HT-29 (cell line): ENCODE results near the gene NOP9. TPM values are rescaled to one million over a fixed set of nuclear protein-coding genes. Genes with fewer than 3 reads are reported as not detected.
A peak's percentile ranks its signal among the peaks of the same experiment; 100 is the strongest.
"Not testable (repeated sequence)": the region's sequence is repeated elsewhere in the genome, so short reads cannot be mapped to it uniquely, and the experiment has no call there.

Experiments used
- DNase-seq: peaks from one replicate; pipeline ENCODE4 v3.0.0-alpha.2; 2015; ENCODE audit warnings: low spot score
- small RNA-seq: library from RNA; depleted of rRNA; stranded (forward); fragments of <200 nt; gene quantifications from one replicate; pipeline ENCODE3, GENCODE V24; 2014
- total RNA-seq: library from RNA; depleted of rRNA; stranded (reverse); fragments of >200 nt; shearing (Covaris generic); gene quantifications from 2 replicates; pipeline ENCODE4 v1.2.3, GENCODE V29; 2014; rRNA removed

Gene NOP9
- total RNA-seq, 1 experiment from 2014 or later, result 27.7 TPM

GRCh38 chr14:24347134-24347533 is 47.5 kb downstream of the NOP9 start:
- DNase-seq, result no peak

- no peak for DNase-seq
These were observed 48.5 kb downstream of the NOP9 start for GRCh38 chr14:24348186-24348585.

- DNase-seq, result no peak
These were observed 50.1 kb downstream of the NOP9 start for GRCh38 chr14:24349742-24350141.

GRCh38 chr14:24351517-24351916 is 51.9 kb downstream of the NOP9 start:
- DNase-seq, result no peak

- peak; percentile 63 for DNase-seq
These were observed 54.2 kb downstream of the NOP9 start for GRCh38 chr14:24353559-24354481.

GRCh38 chr14:24354482-24354825 is 54.8 kb downstream of the NOP9 start:
- DNase-seq, result not testable (repeated sequence)

- no peak for DNase-seq
These were observed 55.4 kb downstream of the NOP9 start for GRCh38 chr14:24355009-24355408.

GRCh38 chr14:24356208-24356607 is 56.6 kb downstream of the NOP9 start:
- DNase-seq, result no peak

Small RNA genes within 50 kb of the gene (small RNA-seq; reads per million reads assigned to genes)
- not detected for gene RF00026

Other genes starting within 250 kb of the NOP9 start
- 1.1 TPM in 2 replicates for gene CARMIL3, start 247.8 kb upstream of the NOP9 start, total RNA-seq
- gene CPNE6, start 228.3 kb upstream of the NOP9 start, total RNA-seq, result not detected in 2 replicates
- 30.5 and 36.1 TPM in 2 replicates for gene PCK2, start 205.5 kb upstream of the NOP9 start, total RNA-seq
- gene DCAF11, start 185.1 kb upstream of the NOP9 start, total RNA-seq, result 75.8 and 81.2 TPM in 2 replicates
- 4.5 and 6.5 TPM in 2 replicates for gene NRL, start 184.9 kb upstream of the NOP9 start, total RNA-seq
- 0.13 and 0.74 TPM in 2 replicates for gene FITM1, start 169.2 kb upstream of the NOP9 start, total RNA-seq
- 164 and 172 TPM in 2 replicates for gene PSME1, start 163.7 kb upstream of the NOP9 start, total RNA-seq
- 52.4 and 63.9 TPM in 2 replicates for gene EMC9, start 158.3 kb upstream of the NOP9 start, total RNA-seq
- 175 and 210 TPM in 2 replicates for gene PSME2, start 153.2 kb upstream of the NOP9 start, total RNA-seq
- gene RNF31, start 152.4 kb upstream of the NOP9 start, total RNA-seq, result 62.3 and 67.8 TPM in 2 replicates
- gene IRF9, start 138.6 kb upstream of the NOP9 start, total RNA-seq, result 49.6 and 69.8 TPM in 2 replicates
- gene REC8, start 127.8 kb upstream of the NOP9 start, total RNA-seq, result 3.4 and 14.0 TPM in 2 replicates
- gene IPO4, start 111.0 kb upstream of the NOP9 start, total RNA-seq, result 110 and 182 TPM in 2 replicates
- gene TM9SF1, start 104.4 kb upstream of the NOP9 start, total RNA-seq, result 41.4 and 44.4 TPM in 2 replicates
- gene TSSK4, start 94.2 kb upstream of the NOP9 start, total RNA-seq, result not detected in 2 replicates
- 18.8 and 26.4 TPM in 2 replicates for gene CHMP4A, start 86.4 kb upstream of the NOP9 start, total RNA-seq
- 9.8 and 16.3 TPM in 2 replicates for gene MDP1, start 83.8 kb upstream of the NOP9 start, total RNA-seq
- 104 and 143 TPM in 2 replicates for gene NEDD8, start 67.5 kb upstream of the NOP9 start, total RNA-seq
- gene GMPR2, start 66.9 kb upstream of the NOP9 start, total RNA-seq, result 37.3 and 40.6 TPM in 2 replicates
- gene TINF2, start 57.2 kb upstream of the NOP9 start, total RNA-seq, result 29.1 and 35.9 TPM in 2 replicates
- 2.2 and 2.8 TPM in 2 replicates for gene TGM1, start 36.7 kb upstream of the NOP9 start, total RNA-seq
- 32.1 and 34.4 TPM in 2 replicates for gene RABGGTA, start 28.3 kb upstream of the NOP9 start, total RNA-seq
- 19.7 and 20.1 TPM in 2 replicates for gene DHRS1, start 70 bp upstream of the NOP9 start, total RNA-seq
- 0.31 and 2.3 TPM in 2 replicates for gene CIDEB, start 8.1 kb downstream of the NOP9 start, total RNA-seq
- 13.3 and 16.5 TPM in 2 replicates for gene LTB4R2, start 10.3 kb downstream of the NOP9 start, total RNA-seq
- 9.8 and 10.6 TPM in 2 replicates for gene LTB4R, start 11.7 kb downstream of the NOP9 start, total RNA-seq
- gene ADCY4, start 35.2 kb downstream of the NOP9 start, total RNA-seq, result 1.6 and 2.9 TPM in 2 replicates
- 20.7 and 24.9 TPM in 2 replicates for gene RIPK3, start 40.1 kb downstream of the NOP9 start, total RNA-seq
- 2.9 and 4.3 TPM in 2 replicates for gene NFATC4, start 68.3 kb downstream of the NOP9 start, total RNA-seq
- 21.3 and 25.1 TPM in 2 replicates for gene NYNRIN, start 99.2 kb downstream of the NOP9 start, total RNA-seq
- gene CBLN3, start 129.8 kb downstream of the NOP9 start, total RNA-seq, result 0.70 and 2.5 TPM in 2 replicates
- gene KHNYN, start 130.1 kb downstream of the NOP9 start, total RNA-seq, result 60.6 and 72.2 TPM in 2 replicates
- gene SDR39U1, start 142.9 kb downstream of the NOP9 start, total RNA-seq, result 25.5 and 32.6 TPM in 2 replicates
- gene CMA1, start 208.4 kb downstream of the NOP9 start, total RNA-seq, result not detected in 2 replicates